ENCODE measurements around the gene PTPN5. TPM values are rescaled to one million over a fixed set of nuclear protein-coding genes. Genes with fewer than 3 reads are reported as not detected.

The PTPN5 gene
- total RNA-seq, 2 experiments from 2014 or later: not detected

DNA sequence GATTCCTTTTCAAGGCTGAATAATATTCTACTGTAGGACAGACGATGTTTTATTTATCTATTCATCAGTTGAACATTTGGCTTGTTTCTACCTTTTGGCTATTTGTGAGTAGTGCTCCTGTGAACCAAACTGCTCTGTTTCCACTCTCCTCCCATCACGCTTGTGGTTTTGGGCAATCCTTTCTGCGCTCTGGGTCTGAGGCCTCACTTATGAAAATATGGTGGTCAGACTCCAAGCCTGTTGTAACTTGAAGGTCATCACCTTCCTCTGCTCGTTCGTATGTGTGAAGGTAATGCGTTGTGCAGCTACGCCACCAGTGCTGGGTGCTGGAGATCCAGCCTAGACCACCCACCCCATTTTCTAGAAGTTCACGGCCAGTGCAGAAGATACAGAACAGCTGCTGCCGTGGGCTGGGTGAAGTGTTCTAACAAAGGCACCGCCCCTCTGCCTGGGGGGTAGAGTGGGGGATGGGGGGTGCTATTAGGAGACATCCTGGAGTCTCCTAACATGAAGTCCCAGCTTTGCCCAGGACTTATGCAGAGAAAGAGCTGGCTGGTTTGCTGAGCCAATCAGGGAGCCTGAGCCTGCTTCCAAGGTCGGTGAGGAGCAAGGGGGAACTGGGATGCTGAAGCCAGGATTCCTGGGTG is 21.0 kb downstream of the PTPN5 start:
- CTCF ChIA-PET: interaction anchor here (2.6 kb wide), 1 partner anchor 9 kb away, joined by 6 read pairs; no protein-coding TSS in a partner anchor
- H3K27me3 Mint-ChIP-seq: peaks cover 4% of the 10 kb centered on the region
- peaks cover 15% of the 10 kb centered on the region for H3K4me1 Mint-ChIP-seq

GRCh38 chr11:18769802-18770456 is 21.7 kb downstream of the PTPN5 start:
- ChIA-PET CTCF (interaction anchor here (1.4 to 2.6 kb wide), 3 partner anchors 10 to 30 kb away, joined by 6 to 7 read pairs (median 6); no protein-coding TSS in a partner anchor), POLR2A (no interaction called here)
- Mint-ChIP-seq H3K36me3 (ENCODE audit: low read depth) (no peaks in the 10 kb centered on the region), H3K9me3 (no peaks in the 10 kb centered on the region), H3K27ac (no peak overlapping the region), H3K27me3 (peaks cover 5% of the 10 kb centered on the region), H3K4me3 (no peak overlapping the region), H3K4me1 (peaks cover 15% of the 10 kb centered on the region)
- DNase-seq: no peak

More for the DNA sequence above, 21.0 kb downstream of the PTPN5 start:
- H3K4me3 Mint-ChIP-seq: no peak overlapping the region
- POLR2A ChIA-PET: no interaction called here
- no peak overlapping the region for H3K27ac Mint-ChIP-seq
- H3K9me3 Mint-ChIP-seq: no peaks in the 10 kb centered on the region
- H3K36me3 Mint-ChIP-seq (ENCODE audit: low read depth): no peaks in the 10 kb centered on the region
- no peak for DNase-seq

DNA sequence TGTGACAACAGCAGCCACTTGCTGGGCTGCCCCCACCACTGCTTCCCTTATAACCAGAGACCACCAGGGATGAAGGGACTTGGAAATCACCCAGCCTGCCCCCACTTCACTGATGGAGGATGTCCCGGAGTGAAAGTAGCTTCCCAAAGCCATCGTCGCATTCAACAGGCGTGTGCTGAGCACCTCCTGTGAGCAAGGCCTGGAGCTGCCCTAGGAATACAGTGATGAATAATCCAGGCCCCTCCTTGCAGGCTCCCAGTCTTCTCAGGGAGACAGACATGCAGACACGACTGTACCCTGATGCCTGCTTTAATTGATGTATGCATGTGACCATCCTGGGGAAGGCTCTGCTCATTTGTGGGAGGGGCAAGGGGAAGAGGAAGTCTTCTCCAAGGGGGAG is 22.6 kb downstream of the PTPN5 start:
- H3K27me3 Mint-ChIP-seq: peaks cover 5% of the 10 kb centered on the region
- H3K4me3 Mint-ChIP-seq: no peak overlapping the region
- H3K27ac Mint-ChIP-seq: no peak overlapping the region
- peaks cover 18% of the 10 kb centered on the region for H3K4me1 Mint-ChIP-seq
- no peak for DNase-seq
- H3K36me3 Mint-ChIP-seq (ENCODE audit: low read depth): no peaks in the 10 kb centered on the region
- ChIA-PET CTCF (interaction anchor here (1.2 to 2.2 kb wide), 7 partner anchors 10 to 663 kb away, joined by 3 to 10 read pairs (median 6); partner anchors contain the start of gene SAAL1), POLR2A (no interaction called here)
- H3K9me3 Mint-ChIP-seq: no peaks in the 10 kb centered on the region

DNA sequence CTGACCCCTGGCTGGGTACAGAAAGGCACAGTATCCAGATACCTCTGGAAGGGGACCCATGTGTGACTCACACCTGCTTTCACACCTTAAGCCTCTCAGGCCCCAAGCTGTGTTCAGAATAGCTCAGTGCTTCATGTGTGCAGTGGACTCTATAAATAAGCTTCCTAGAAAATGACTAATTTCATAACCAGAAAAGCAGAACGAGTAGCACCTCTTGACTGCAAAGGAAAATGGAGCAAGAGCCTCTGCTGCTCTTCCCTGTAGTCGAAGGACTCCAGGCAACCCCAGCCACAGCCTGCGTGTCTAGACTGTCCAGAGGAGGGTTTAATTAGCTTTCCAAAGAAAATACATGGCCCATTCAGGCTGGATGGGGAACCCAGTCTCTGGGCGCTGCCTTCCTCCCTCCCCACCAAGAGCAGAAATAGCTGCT is 23.1 kb downstream of the PTPN5 start:
- H3K36me3 Mint-ChIP-seq (ENCODE audit: low read depth): no peaks in the 10 kb centered on the region
- H3K4me1 Mint-ChIP-seq: peaks cover 20% of the 10 kb centered on the region
- no peak overlapping the region for H3K27ac Mint-ChIP-seq
- H3K9me3 Mint-ChIP-seq: no peaks in the 10 kb centered on the region
- POLR2A ChIA-PET: no interaction called here
- no peak for DNase-seq
- H3K27me3 Mint-ChIP-seq: peaks cover 5% of the 10 kb centered on the region
- no peak overlapping the region for H3K4me3 Mint-ChIP-seq
- CTCF ChIA-PET: interaction anchor here (1.0 to 2.2 kb wide), 8 partner anchors 11 to 662 kb away, joined by 3 to 10 read pairs (median 6); partner anchors contain the start of gene SAAL1

DNA sequence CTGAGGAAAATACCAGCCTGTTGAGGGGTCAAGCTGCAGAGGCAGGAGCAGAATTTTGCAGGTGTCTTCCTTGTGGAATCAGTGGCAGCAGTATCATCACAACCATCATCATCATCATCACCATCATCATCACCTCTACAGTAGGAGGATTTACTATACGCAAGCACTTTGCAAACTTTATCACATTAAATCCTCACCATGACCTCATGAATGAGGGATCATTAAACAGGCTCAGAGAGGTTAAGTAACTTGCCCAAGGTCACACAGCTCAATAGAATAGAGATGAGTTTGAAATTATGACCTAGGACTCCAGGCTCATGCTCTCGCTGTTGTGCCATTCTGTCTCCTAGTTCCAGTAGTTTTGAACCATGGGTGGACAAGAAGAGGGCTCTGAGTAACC is 25.6 kb downstream of the PTPN5 start:
- H3K27me3 Mint-ChIP-seq: peaks cover 5% of the 10 kb centered on the region
- H3K4me3 Mint-ChIP-seq: no peak overlapping the region
- POLR2A ChIA-PET: no interaction called here
- no peaks in the 10 kb centered on the region for H3K9me3 Mint-ChIP-seq
- no peaks in the 10 kb centered on the region for H3K36me3 Mint-ChIP-seq (ENCODE audit: low read depth)
- H3K27ac Mint-ChIP-seq: no peak overlapping the region
- no peak for DNase-seq
- CTCF ChIA-PET: interaction anchor here (2.8 kb wide), 1 partner anchor 8 kb away, joined by 17 read pairs; no protein-coding TSS in a partner anchor
- peaks cover 20% of the 10 kb centered on the region for H3K4me1 Mint-ChIP-seq

GRCh38 chr11:18765554-18765953 is 26.0 kb downstream of the PTPN5 start:
- H3K9me3 Mint-ChIP-seq: no peaks in the 10 kb centered on the region
- H3K27me3 Mint-ChIP-seq: peaks cover 5% of the 10 kb centered on the region
- H3K27ac Mint-ChIP-seq: no peak overlapping the region
- ChIA-PET POLR2A (no interaction called here), CTCF (interaction anchor here (1.4 to 2.8 kb wide), 3 partner anchors 9 to 225 kb away, joined by 4 to 17 read pairs (median 4); no protein-coding TSS in a partner anchor)
- peaks cover 20% of the 10 kb centered on the region for H3K4me1 Mint-ChIP-seq
- no peak for DNase-seq
- no peaks in the 10 kb centered on the region for H3K36me3 Mint-ChIP-seq (ENCODE audit: low read depth)
- no peak overlapping the region for H3K4me3 Mint-ChIP-seq

- Mint-ChIP-seq H3K36me3 (ENCODE audit: low read depth) (no peaks in the 10 kb centered on the region), H3K4me1 (peaks cover 6% of the 10 kb centered on the region), H3K9me3 (no peaks in the 10 kb centered on the region), H3K27ac (no peak overlapping the region), H3K27me3 (peaks cover 10% of the 10 kb centered on the region), H3K4me3 (no peak overlapping the region)
- ChIA-PET CTCF (interaction anchor here (0.7 kb wide), 1 partner anchor 373 kb away, joined by 3 read pairs; no protein-coding TSS in a partner anchor), POLR2A (no interaction called here)
- no peak for DNase-seq
Observed at GRCh38 chr11:18761741-18762140, 29.9 kb downstream of the PTPN5 start.

- ChIA-PET CTCF (interaction anchor here (0.8 to 0.9 kb wide), 2 partner anchors 12 to 16 kb away, joined by 3 to 4 read pairs; no protein-coding TSS in a partner anchor), POLR2A (no interaction called here)
- Mint-ChIP-seq H3K27ac (no peak overlapping the region), H3K36me3 (ENCODE audit: low read depth) (no peaks in the 10 kb centered on the region), H3K27me3 (peaks cover 10% of the 10 kb centered on the region), H3K4me1 (peaks cover 6% of the 10 kb centered on the region), H3K4me3 (no peak overlapping the region), H3K9me3 (no peaks in the 10 kb centered on the region)
- DNase-seq: no peak
Observed at GRCh38 chr11:18761144-18761543, 30.5 kb downstream of the PTPN5 start.

DNA sequence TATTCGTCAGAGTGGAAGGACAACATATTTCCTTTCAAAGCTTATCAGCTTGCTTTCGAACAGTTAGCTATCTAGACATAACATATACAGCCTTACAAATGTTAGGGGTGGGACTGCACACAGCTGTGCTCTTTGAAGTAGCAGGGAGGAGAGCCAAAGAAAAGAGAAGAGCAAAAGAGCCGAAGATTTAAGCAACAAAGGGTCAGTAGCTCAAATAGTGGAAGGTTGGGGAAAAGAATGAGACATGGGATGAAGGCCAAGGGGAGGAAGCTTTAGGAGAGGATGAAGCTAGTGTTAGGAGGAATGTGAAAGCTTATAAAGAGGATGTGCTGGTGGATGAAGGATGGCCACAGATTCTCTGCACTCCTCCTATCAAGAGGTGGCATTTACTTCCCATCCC is 33.8 kb downstream of the PTPN5 start:
- CTCF ChIA-PET: interaction anchor here (1.2 to 2.4 kb wide), 3 partner anchors 11 to 41 kb away, joined by 3 to 7 read pairs (median 6); no protein-coding TSS in a partner anchor
- POLR2A ChIA-PET: no interaction called here
- H3K4me1 Mint-ChIP-seq: no peaks in the 10 kb centered on the region
- no peaks in the 10 kb centered on the region for H3K9me3 Mint-ChIP-seq
- DNase-seq: no peak
- no peak overlapping the region for H3K27ac Mint-ChIP-seq
- H3K4me3 Mint-ChIP-seq: no peak overlapping the region
- H3K36me3 Mint-ChIP-seq (ENCODE audit: low read depth): no peaks in the 10 kb centered on the region
- peaks cover 5% of the 10 kb centered on the region for H3K27me3 Mint-ChIP-seq

DNA sequence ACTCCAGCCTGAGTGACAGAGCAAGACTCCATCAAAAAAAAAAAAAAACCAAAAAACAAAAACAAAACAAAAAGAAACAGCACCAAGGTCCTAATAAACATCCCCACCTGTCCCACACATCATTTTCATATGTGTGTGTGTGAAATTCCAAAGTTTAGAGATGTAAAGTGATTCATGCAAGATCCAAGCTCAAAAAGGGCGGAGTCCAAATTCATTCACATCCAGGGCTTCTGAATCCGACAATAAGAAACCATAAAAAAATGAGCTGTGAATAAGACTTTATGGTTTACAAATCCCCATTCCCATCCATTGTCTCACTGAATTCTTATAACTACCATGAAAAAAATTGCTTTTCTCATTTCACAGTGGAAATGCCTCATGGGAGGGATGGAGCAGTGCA is 34.7 kb downstream of the PTPN5 start:
- H3K27ac Mint-ChIP-seq: no peak overlapping the region
- H3K4me1 Mint-ChIP-seq: no peaks in the 10 kb centered on the region
- no peak overlapping the region for H3K4me3 Mint-ChIP-seq
- no peaks in the 10 kb centered on the region for H3K9me3 Mint-ChIP-seq
- H3K27me3 Mint-ChIP-seq: peaks cover 9% of the 10 kb centered on the region
- ChIA-PET POLR2A (no interaction called here), CTCF (interaction anchor here (0.7 to 2.2 kb wide), 2 partner anchors 12 to 93 kb away, joined by 3 to 7 read pairs; no protein-coding TSS in a partner anchor)
- H3K36me3 Mint-ChIP-seq (ENCODE audit: low read depth): no peaks in the 10 kb centered on the region
- no peak for DNase-seq

DNA sequence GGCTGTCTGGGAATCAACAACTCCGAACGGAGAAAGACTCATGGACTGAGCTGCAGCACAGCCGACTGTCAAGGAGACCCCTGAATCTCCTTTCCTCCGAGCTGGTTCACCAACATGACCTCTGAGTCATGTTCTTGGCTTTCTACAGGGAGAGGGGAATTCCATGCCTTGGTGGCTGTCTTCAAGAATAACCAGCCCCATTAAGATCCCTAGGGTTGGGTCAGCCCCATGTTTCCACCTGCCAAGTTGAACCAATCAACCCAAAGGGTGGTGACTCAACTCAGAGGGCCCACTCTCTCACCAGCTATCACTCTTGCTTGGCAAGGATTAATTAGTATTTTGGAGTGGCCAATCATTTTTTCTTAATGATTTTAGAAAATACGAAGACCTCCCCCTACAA is 37.3 kb downstream of the PTPN5 start:
- Mint-ChIP-seq H3K27me3 (peaks cover 9% of the 10 kb centered on the region), H3K9me3 (no peaks in the 10 kb centered on the region), H3K4me1 (no peaks in the 10 kb centered on the region), H3K36me3 (ENCODE audit: low read depth) (no peaks in the 10 kb centered on the region), H3K27ac (no peak overlapping the region), H3K4me3 (no peak overlapping the region)
- ChIA-PET POLR2A (no interaction called here), CTCF (interaction anchor here (0.9 kb wide), 2 partner anchors 12 to 15 kb away, joined by 3 to 7 read pairs; no protein-coding TSS in a partner anchor)
- DNase-seq: no peak

- DNase-seq: no peak
- H3K4me3 Mint-ChIP-seq: no peak overlapping the region
- ChIA-PET CTCF (no interaction called here), POLR2A (no interaction called here)
- H3K9me3 Mint-ChIP-seq: no peaks in the 10 kb centered on the region
- H3K4me1 Mint-ChIP-seq: no peaks in the 10 kb centered on the region
- no peak overlapping the region for H3K27ac Mint-ChIP-seq
- peaks cover 4% of the 10 kb centered on the region for H3K27me3 Mint-ChIP-seq
- no peaks in the 10 kb centered on the region for H3K36me3 Mint-ChIP-seq (ENCODE audit: low read depth)
Observed at GRCh38 chr11:18752502-18752901, 39.1 kb downstream of the PTPN5 start.

GRCh38 chr11:18750944-18751343 is 40.7 kb downstream of the PTPN5 start:
- H3K4me1 Mint-ChIP-seq: no peaks in the 10 kb centered on the region
- H3K36me3 Mint-ChIP-seq (ENCODE audit: low read depth): no peaks in the 10 kb centered on the region
- no peaks in the 10 kb centered on the region for H3K9me3 Mint-ChIP-seq
- CTCF ChIA-PET: interaction anchor here (1.0 kb wide), 1 partner anchor 10 kb away, joined by 5 read pairs; no protein-coding TSS in a partner anchor
- no peak for DNase-seq
- H3K4me3 Mint-ChIP-seq: no peak overlapping the region
- POLR2A ChIA-PET: no interaction called here
- H3K27me3 Mint-ChIP-seq: peaks cover 6% of the 10 kb centered on the region
- no peak overlapping the region for H3K27ac Mint-ChIP-seq
